GM12801 (cell line): ENCODE data around the gene OSGEP.

Source experiments
- TF ChIP-seq, protein P1 (sequence below): IDR thresholded peaks from one replicate; pipeline ENCODE4 v1.5.1; 2011; ENCODE audit warnings: control low read depth; ENCODE audit not compliant: insufficient read length; ENCODE audit errors: extremely low read depth

Gene OSGEP

DNA sequence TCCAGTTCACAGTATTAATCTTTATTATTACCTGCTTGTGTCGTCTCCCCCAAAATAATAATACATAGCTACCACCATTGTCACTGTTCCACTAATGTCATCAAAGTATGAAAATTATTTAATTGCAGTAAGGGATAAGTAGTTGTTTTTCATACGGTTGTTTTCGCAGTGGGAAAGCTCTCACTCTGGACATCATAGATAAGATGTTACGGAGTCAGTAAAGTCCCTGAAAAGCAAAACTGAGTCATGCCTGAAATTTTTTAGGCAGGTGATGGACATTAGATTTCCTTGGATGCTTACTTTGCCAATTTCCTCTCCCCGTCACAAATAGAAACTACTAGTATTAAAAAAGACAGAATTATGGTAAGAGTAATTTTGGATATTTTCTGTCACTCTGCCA is 27.8 kb upstream of the OSGEP start:
- TF ChIP-seq, protein P1, sequence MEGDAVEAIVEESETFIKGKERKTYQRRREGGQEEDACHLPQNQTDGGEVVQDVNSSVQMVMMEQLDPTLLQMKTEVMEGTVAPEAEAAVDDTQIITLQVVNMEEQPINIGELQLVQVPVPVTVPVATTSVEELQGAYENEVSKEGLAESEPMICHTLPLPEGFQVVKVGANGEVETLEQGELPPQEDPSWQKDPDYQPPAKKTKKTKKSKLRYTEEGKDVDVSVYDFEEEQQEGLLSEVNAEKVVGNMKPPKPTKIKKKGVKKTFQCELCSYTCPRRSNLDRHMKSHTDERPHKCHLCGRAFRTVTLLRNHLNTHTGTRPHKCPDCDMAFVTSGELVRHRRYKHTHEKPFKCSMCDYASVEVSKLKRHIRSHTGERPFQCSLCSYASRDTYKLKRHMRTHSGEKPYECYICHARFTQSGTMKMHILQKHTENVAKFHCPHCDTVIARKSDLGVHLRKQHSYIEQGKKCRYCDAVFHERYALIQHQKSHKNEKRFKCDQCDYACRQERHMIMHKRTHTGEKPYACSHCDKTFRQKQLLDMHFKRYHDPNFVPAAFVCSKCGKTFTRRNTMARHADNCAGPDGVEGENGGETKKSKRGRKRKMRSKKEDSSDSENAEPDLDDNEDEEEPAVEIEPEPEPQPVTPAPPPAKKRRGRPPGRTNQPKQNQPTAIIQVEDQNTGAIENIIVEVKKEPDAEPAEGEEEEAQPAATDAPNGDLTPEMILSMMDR = no peak

- TF ChIP-seq, protein P1 = no peak
Measured at GRCh38 chr14:20478894-20479293, 24.3 kb upstream of the OSGEP start.

DNA sequence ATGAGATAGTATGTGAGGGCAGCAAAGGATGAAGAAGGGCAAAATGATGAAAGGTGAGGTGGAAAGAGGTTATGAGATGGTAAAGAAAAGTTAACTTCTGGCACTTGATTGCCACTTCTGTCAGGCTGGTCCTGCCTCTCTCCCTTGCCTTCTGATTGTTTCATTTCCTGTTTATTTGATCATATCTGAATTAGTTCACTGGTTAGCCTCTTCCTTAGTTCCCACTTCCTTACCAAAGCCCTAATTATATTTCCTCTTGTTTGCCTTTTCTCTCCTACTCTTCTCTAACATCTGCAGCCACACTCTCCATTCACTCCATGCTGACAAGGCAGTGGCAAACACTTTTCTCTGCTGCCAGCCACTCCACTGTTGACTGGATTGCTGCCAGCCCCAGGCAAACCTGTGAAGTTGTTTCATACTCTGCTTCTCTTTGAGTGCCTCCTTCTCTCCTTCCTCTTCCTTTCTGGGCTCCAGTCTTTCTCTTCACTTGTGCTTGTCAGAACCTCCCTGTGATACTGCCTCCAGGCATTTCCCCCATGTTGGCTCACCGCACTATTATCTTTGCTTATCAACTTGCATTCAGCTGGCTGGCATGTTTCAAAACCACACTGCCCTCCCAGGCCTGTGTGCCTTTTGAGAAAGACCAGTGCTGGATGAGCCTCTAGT is 22.7 kb upstream of the OSGEP start:
- TF ChIP-seq, protein P1 = no peak

DNA sequence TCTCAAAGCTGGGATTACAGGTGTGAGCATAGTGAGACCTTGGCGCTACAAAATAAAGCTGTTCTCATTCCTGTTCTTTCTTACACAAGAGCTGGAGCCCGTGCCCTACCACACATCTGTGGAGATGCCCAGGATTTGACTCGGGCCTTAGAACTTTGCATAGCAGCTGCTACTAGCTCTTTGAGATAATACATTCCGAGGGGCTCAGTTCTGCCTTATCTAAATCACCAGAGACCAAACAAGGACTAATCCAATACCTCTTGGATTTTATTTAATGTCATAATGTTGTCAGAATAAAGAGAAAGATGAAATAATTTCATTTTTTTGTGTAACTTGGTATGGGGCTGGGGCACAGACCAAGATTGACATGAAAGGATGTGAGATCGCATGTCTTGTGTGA is 22.2 kb upstream of the OSGEP start:
- TF ChIP-seq, protein P1 = no peak

DNA sequence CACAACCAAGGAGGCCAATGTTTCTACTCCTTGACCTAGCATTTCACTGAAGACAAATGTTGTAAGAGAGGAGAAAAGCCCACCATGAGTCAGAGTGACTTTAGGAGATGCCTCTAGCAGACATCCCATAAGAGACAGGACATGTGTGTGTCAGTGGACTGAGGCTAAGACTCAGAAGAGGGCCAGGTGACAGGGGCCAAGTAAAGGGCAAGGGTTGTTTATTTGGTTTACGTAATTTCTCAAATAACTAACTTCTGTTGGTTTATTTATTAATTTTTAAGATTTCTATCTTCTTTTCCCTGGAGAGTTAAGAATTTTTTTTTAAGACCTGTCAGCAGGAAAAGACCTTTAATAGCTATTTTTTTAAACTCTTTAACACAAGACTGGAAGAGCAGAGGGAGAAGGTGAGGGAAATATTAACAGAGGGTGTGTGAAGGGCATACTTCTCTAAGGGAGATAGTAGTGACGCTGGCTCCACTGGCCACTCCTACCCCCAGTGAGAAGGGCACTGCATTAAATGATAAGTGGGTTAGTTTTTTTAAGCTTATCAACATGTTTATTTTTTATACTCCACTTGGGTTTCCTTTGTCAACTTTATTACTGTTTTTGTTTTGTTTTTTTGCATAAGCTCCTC is 18.0 kb upstream of the OSGEP start:
- TF ChIP-seq, protein P1 = no peak

DNA sequence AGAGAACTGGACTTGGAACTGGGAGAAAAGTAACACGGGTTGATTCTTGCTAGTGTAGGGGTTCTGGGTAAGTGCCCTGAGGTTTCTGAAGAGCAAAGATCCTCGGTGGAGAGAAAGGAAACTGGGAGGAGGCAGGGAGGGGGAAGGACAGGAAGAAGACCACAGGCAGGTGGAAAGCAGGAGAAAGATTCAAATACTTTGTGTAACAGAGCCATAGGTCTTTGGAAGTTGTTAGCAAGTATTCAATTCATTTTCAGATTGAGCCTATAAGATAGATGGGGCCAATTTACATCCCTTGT is 15.9 kb upstream of the OSGEP start:
- TF ChIP-seq, protein P1 = no peak

DNA sequence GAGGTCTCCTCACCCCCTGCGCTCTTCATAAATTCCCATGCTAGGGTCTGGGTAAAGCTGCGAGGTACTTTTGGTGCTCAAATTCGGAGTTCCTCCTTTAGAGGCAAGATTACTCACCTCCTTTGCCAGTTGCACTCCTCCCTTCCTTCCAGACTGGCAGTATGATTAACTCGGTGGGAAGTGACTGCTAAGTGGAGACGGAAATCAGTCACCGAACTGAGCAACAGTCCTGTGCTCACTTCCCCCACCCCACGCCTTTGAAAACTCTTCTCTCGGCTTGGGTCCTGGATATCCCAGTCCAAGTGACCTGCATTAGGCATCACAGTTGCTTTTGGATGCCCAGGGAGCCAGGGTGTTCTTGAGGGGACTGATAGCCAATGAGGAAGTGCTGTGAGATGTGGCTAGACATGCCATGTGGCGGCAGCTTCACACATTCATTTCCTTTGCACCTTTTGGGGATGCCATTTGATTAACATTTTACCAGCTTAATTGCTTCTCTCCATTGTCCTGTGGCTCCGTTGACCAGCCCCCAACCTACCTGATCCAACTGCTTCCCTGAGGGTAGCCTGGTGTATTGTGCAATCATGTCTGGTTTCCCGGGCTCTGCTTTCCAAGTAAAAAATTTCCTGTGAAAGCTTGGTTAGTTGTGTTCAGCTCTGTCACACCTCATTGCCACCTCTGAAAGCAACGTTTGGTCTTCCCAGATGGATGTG is 15.4 kb upstream of the OSGEP start:
- TF ChIP-seq, protein P1 = no peak
